Central memory CD8-positive, alpha-beta T cell (primary cell): ENCODE results near the gene ITGB5.
A peak's percentile ranks its signal among the peaks of the same experiment; 100 is the strongest.
"Not testable (repeated sequence)": the region's sequence is repeated elsewhere in the genome, so short reads cannot be mapped to it uniquely, and the experiment has no call there.

Experiments used
- ATAC-seq: fragments of 150-1000 bp; cut with Tn5 transposase; replicated peaks from 2 replicates; pipeline ENCODE4 v1.10.0; 2022; ENCODE audit warnings: mild to moderate bottlenecking, moderate FRiP score, moderate number of reproducible peaks; ENCODE audit not compliant: poor library complexity, severe bottlenecking; ENCODE audit errors: extremely low read depth
- DNase-seq, 2 donors: peaks; one replicate each; pipeline ENCODE4 v3.0.0; 2021; ENCODE audit warnings: low spot score in 2 of 2
- H3K27ac Mint-ChIP-seq: one replicate; pipeline ENCODE4 v1.8.0; 2022; ENCODE audit warnings: low read depth, mild to moderate bottlenecking, moderate library complexity, mixed read lengths
- H3K27me3 Mint-ChIP-seq: one replicate; pipeline ENCODE4 v1.8.0; 2022; ENCODE audit warnings: mixed read lengths
- H3K36me3 Mint-ChIP-seq: one replicate; pipeline ENCODE4 v1.8.0; 2022; ENCODE audit warnings: mild to moderate bottlenecking, moderate library complexity, mixed read lengths; ENCODE audit not compliant: insufficient read depth
- H3K4me1 Mint-ChIP-seq: one replicate; pipeline ENCODE4 v1.8.0; 2022; ENCODE audit warnings: mixed read lengths
- H3K4me3 Mint-ChIP-seq: one replicate; pipeline ENCODE4 v1.8.0; 2022; ENCODE audit warnings: mild to moderate bottlenecking, moderate library complexity, mixed read lengths
- H3K9me3 Mint-ChIP-seq: one replicate; pipeline ENCODE4 v1.8.0; 2022; ENCODE audit warnings: mixed read lengths

The ITGB5 gene

DNA sequence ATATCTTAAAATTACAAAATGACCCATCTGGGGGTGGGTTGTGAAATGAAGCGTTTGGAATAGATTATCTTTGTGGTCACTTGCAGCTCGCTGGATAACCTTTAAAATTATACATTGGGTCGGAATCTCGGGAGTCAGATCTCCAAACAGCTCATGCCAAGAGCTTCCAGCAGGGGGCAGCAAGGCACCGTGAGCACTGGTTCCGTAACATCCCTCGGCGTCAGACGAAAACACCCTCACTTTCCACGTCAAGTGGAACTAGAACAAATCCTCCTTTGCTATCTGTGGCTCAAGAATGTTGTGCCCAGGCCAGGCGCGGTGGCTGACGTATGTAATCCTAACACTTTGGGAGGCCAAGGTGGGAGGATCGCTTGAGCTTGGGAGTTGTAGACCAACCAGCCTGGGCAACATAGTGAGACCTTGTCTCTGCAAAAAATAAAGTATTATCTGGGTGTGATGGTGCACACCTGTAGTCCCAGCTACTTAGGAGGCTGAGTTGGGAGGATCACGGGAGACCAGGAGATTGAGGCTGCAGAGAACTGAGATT, 125.8 kb downstream of the ITGB5 start:
- DNase-seq (peak; percentile 56 to 76), ATAC-seq (peak; percentile 67)
- no peaks in the 10 kb centered on the region for H3K36me3 Mint-ChIP-seq
- H3K9me3 Mint-ChIP-seq, result no peaks in the 10 kb centered on the region
- H3K27me3 Mint-ChIP-seq, result no peaks in the 10 kb centered on the region
- peak overlapping the region; percentile 46 for H3K4me3 Mint-ChIP-seq
- H3K27ac Mint-ChIP-seq, result peak overlapping the region; percentile 19
- H3K4me1 Mint-ChIP-seq, result peaks cover 5% of the 10 kb centered on the region

DNA sequence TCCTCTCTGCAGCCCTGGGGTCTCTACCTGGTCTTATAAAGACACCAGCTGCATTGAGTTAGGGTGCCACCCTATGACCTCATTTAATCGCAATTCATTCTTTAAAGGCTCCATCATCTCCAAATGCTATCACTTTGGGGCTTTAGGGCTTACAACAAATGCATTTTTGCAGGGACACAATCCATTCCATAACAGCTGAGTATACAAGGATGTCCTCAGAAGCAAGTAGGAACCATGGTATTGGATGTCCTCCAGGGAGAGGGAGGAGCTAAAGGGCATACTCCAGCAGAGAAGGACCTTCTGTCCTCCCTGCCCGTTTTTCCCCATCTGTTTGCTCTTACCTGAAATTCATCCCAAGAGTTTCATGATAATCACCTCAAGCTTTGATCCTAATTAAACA, 126.6 kb downstream of the ITGB5 start:
- Mint-ChIP-seq H3K36me3 (no peaks in the 10 kb centered on the region), H3K27ac (no peak overlapping the region), H3K4me1 (peaks cover 5% of the 10 kb centered on the region), H3K4me3 (no peak overlapping the region), H3K27me3 (peaks cover 6% of the 10 kb centered on the region), H3K9me3 (no peaks in the 10 kb centered on the region)
- ATAC-seq (no peak), DNase-seq (no peak)

GRCh38 chr3:124759666-124760401, 127.3 kb downstream of the ITGB5 start:
- H3K36me3 Mint-ChIP-seq, result no peaks in the 10 kb centered on the region
- H3K27ac Mint-ChIP-seq, result no peak overlapping the region
- ATAC-seq (no peak), DNase-seq (no peak)
- H3K27me3 Mint-ChIP-seq, result peaks cover 14% of the 10 kb centered on the region
- no peaks in the 10 kb centered on the region for H3K9me3 Mint-ChIP-seq
- H3K4me1 Mint-ChIP-seq, result peaks cover 5% of the 10 kb centered on the region
- no peak overlapping the region for H3K4me3 Mint-ChIP-seq

DNA sequence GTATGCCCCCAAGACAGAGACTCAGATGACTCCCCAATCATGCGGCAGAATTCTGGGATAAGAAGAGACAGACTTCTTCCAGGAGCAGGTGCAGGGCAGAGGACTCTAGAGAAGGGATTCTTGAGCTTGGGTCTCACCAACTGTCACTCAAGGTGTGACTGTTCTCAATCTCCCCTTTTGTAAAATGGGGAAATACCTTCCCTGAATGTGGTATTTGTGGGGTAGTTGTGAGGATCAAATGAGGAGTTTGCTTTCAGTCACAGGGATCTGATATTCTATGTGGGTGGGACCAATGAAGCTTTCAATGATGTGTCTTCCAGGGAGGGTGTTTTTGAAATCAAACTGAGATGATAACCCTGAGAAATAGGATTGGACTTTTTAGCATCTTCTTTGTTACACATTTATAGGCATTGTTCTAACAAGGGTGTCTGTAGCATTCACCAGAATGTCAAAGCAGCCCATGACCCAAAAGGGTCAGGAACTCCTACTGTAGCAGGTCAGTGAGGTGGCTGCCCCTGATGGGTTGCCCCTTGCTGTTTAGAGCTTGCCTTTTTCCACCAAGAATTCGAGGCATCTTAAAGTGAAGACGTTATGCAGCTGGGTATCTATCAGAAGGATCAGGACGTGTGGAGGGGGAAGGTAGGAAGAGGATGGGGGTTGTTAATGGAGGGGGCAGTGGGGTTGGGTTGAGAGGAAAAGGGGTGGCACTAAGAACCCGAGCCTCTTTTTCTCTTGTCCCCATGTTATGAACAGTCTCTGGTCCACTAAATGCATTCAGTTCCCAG, 128.1 kb downstream of the ITGB5 start:
- Mint-ChIP-seq H3K9me3 (no peaks in the 10 kb centered on the region), H3K27ac (no peak overlapping the region), H3K36me3 (no peaks in the 10 kb centered on the region), H3K27me3 (peaks cover 19% of the 10 kb centered on the region), H3K4me1 (peaks cover 5% of the 10 kb centered on the region), H3K4me3 (no peak overlapping the region)
- DNase-seq (no peak), ATAC-seq (no peak)

DNA sequence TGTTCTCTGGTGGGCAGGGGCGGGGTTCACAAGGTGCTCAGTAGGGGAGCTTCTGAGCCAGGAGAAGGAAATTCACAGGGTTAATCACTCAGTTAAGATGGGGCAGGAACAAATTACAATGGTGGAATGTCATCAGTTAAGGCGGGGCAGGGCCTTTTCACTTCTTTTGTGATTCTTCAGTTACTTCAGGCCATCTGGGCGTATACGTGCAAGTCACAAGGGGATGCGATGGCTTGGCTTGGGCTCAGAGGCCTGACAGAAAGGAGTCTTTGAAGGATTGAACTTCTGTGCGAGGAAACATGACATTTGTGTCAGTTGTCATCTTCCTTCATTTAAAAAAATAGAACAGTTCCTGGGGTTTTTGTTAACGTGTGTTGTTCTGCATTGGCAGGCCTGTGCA, 129.2 kb downstream of the ITGB5 start:
- H3K4me3 Mint-ChIP-seq, H3K9me3 Mint-ChIP-seq, H3K27ac Mint-ChIP-seq, H3K4me1 Mint-ChIP-seq, DNase-seq, ATAC-seq, H3K36me3 Mint-ChIP-seq: not testable (repeated sequence)
- peaks cover 30% of the 10 kb centered on the region for H3K27me3 Mint-ChIP-seq

DNA sequence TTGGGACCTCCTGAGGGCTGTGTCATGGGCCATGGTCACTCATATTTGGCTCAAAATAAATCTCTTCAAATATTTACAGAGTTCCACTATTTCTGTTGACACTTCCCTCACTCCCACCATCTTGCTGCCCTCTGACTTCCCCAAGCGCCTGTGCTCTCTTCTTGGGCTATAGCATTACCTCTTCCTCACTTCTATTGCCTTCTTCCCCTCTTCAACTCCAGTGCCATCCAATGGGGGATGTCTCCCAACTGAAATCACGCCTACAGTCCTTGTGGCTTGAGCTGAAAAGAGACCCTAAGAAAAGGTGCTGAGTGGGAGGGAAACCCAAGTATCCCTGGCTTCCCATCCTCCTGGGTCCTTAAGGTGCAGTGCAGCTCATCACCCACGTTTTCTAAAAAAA, 135.1 kb downstream of the ITGB5 start:
- peak in 1 of 2 donors; percentile 8 for DNase-seq
- Mint-ChIP-seq H3K9me3 (no peaks in the 10 kb centered on the region), H3K4me1 (no peaks in the 10 kb centered on the region), H3K36me3 (no peaks in the 10 kb centered on the region), H3K4me3 (no peak overlapping the region), H3K27me3 (peaks cover 44% of the 10 kb centered on the region), H3K27ac (no peak overlapping the region)
- no peak for ATAC-seq

GRCh38 chr3:124751501-124751900, 135.7 kb downstream of the ITGB5 start:
- H3K9me3 Mint-ChIP-seq, result no peaks in the 10 kb centered on the region
- ATAC-seq (no peak), DNase-seq (no peak)
- no peaks in the 10 kb centered on the region for H3K36me3 Mint-ChIP-seq
- no peaks in the 10 kb centered on the region for H3K4me1 Mint-ChIP-seq
- H3K27me3 Mint-ChIP-seq, result peaks cover 44% of the 10 kb centered on the region
- H3K4me3 Mint-ChIP-seq, result no peak overlapping the region
- H3K27ac Mint-ChIP-seq, result no peak overlapping the region

GRCh38 chr3:124749877-124750276, 137.3 kb downstream of the ITGB5 start:
- not testable (repeated sequence) for H3K4me3 Mint-ChIP-seq, H3K4me1 Mint-ChIP-seq, DNase-seq, H3K27ac Mint-ChIP-seq, H3K36me3 Mint-ChIP-seq, ATAC-seq, H3K9me3 Mint-ChIP-seq
- H3K27me3 Mint-ChIP-seq, result peaks cover 31% of the 10 kb centered on the region

DNA sequence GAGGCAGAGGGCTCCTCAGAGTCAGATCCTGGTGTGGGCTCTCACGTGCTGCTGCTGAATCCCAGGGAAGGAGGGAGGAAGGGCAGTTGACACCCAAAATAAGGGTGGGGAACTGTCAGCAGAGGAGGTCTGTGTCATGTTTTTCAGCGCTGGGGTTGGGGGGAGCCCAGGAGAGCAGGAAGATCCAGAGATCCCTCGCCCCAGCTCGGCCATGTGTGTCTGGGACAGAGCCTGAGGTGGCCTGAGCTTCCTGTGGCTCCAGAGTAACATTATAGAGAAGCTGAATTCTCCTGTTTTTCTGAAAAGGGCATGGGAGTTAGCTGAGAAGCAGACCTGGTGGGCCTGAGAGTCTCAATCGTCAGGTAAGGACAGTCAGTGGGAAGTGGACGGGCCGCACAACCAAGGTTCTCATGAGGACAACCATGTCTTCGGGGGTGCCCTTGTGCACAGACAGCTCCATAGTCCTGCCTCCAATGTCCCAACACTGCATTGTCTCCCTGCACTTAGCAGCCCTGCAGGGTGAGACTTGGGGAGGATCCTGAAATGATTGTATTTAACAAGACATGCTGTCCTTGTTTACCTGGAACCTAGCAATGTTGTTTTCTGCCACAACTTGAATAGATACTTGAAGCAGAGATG, 138.5 kb downstream of the ITGB5 start:
- Mint-ChIP-seq H3K4me3 (no peak overlapping the region), H3K4me1 (no peaks in the 10 kb centered on the region), H3K9me3 (no peaks in the 10 kb centered on the region), H3K27me3 (peaks cover 21% of the 10 kb centered on the region), H3K27ac (peak overlapping the region; percentile 50), H3K36me3 (peaks cover 17% of the 10 kb centered on the region)
- no peak for DNase-seq
- no peak for ATAC-seq

GRCh38 chr3:124747111-124747981, 139.8 kb downstream of the ITGB5 start:
- peaks cover 28% of the 10 kb centered on the region for H3K36me3 Mint-ChIP-seq
- no peak overlapping the region for H3K27ac Mint-ChIP-seq
- no peak for DNase-seq
- no peak overlapping the region for H3K4me3 Mint-ChIP-seq
- no peaks in the 10 kb centered on the region for H3K9me3 Mint-ChIP-seq
- no peak for ATAC-seq
- H3K4me1 Mint-ChIP-seq, result no peaks in the 10 kb centered on the region
- peaks cover 8% of the 10 kb centered on the region for H3K27me3 Mint-ChIP-seq

DNA sequence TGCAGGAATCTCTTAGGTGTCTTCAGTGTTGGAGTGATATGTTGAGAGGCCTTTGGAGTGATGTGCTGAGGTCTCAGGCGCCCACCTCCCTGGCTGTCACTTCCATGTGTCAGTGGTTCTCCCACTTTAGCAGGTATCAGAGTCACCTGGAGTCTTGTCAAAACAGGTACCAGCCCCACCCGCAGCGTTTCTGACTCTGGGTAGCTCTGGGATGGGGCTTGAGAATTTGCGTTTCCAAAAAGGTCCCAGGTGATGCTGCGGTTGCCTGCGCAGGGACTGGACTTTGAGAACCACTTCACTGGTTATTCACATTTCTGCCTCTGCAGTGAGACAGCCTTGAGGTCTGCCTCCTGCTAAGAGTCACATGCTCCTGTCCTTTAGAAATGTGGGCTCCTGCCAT, 141.4 kb downstream of the ITGB5 start:
- Mint-ChIP-seq H3K4me3 (no peak overlapping the region), H3K27me3 (no peaks in the 10 kb centered on the region), H3K9me3 (no peaks in the 10 kb centered on the region), H3K4me1 (peaks cover 6% of the 10 kb centered on the region), H3K27ac (peak overlapping the region; percentile 32), H3K36me3 (peaks cover 38% of the 10 kb centered on the region)
- ATAC-seq, result no peak
- no peak for DNase-seq

GRCh38 chr3:124741027-124741426, 146.1 kb downstream of the ITGB5 start:
- H3K4me3 Mint-ChIP-seq, result no peak overlapping the region
- no peaks in the 10 kb centered on the region for H3K9me3 Mint-ChIP-seq
- peaks cover 64% of the 10 kb centered on the region for H3K36me3 Mint-ChIP-seq
- no peak for DNase-seq
- peaks cover 18% of the 10 kb centered on the region for H3K4me1 Mint-ChIP-seq
- H3K27me3 Mint-ChIP-seq, result no peaks in the 10 kb centered on the region
- no peak overlapping the region for H3K27ac Mint-ChIP-seq
- no peak for ATAC-seq
